ENCODE results near the gene TUBB2A. TPM values are rescaled to one million over a fixed set of nuclear protein-coding genes. Genes with fewer than 3 reads are reported as not detected.

TUBB2A gene
- total and polyA plus RNA-seq, 2 of the 13 experiments (the other 11 are each of a cell fraction or from before 2014, with no cell fraction given): 35.3 to 106 TPM

- TF ChIP-seq ZNF30 (CRISPR knock-in tag; IDR thresholded peaks at IDR 0.05) (no peak), ZNF768 (CRISPR knock-in tag; IDR thresholded peaks at IDR 0.05) (peak; percentile 47; the same call in 1 of the 2 replicates), JUN (CRISPR knock-in tag; IDR thresholded peaks at IDR 0.05) (peak; percentile 60), ZBTB26 (CRISPR knock-in tag; IDR thresholded peaks at IDR 0.05; ENCODE audit: borderline replicate concordance) (0 out of 2 replicates have a peak, but pooled peaks have one; percentile 64), ZFP36L1 (CRISPR knock-in tag; IDR thresholded peaks at IDR 0.05) (peak; percentile 97), NFE2L1 (CRISPR knock-in tag; IDR thresholded peaks at IDR 0.05; ENCODE audit: borderline replicate concordance) (no peak), ZMYM3 (CRISPR knock-in tag; IDR thresholded peaks at IDR 0.05) (peak; percentile 79), KMT2A (CRISPR knock-in tag; IDR thresholded peaks at IDR 0.05) (peak; percentile 70; the same call in 1 of the 2 replicates), ZNF281 (CRISPR knock-in tag; IDR thresholded peaks at IDR 0.05; ENCODE audit: borderline replicate concordance) (peak; percentile 66; the same call in 1 of the 2 replicates), HDAC1 (CRISPR knock-in tag; IDR thresholded peaks at IDR 0.05) (peak; percentile 91), ARID2 (CRISPR knock-in tag; IDR thresholded peaks at IDR 0.05; ENCODE audit: borderline replicate concordance) (peak; percentile 88; the same call in 1 of the 2 replicates), ZNF639 (CRISPR knock-in tag; conservative IDR thresholded peaks at IDR 0.05) (peak; percentile 42; the same call in 1 of the 2 replicates), REST (IDR thresholded peaks at IDR 0.05; ENCODE audit: borderline replicate concordance in 1 of 2, low read depth in 1 of 2, low read length in 2 of 2) (peak in 1 of 2 experiments; percentile 34; a peak in 1 of 4 replicates), GRHL1 (CRISPR knock-in tag; conservative IDR thresholded peaks at IDR 0.05) (no peak)
Measured at GRCh38 chr6:3139090-3139903, 18.0 kb downstream of the TUBB2A start (continued).

All from HepG2 (cell line).